Erythroblast (primary cell): ENCODE results near the gene HOXA4.

Experiments used
- GATA1 ChIP-seq: IDR thresholded peaks from 2 replicates; pipeline ENCODE4 v1.6.1; 2011; ENCODE audit warnings: low read depth, mild to moderate bottlenecking, control low read depth, low read length, moderate library complexity
- POLR2A ChIP-seq: IDR thresholded peaks from 2 replicates; pipeline ENCODE4 v1.6.1; 2011; ENCODE audit warnings: mild to moderate bottlenecking, low read length

- TF ChIP-seq POLR2A (no peak), GATA1 (no peak)
These were observed 12.0 kb downstream of the HOXA4 start for GRCh38 chr7:27118580-27118979.
